GM18511 (cell line): ENCODE data around the gene MARK4.

Source experiments
- ATAC-seq: cut with Tn5 transposase; IDR thresholded peaks from one replicate; pipeline ENCODE4 v1.9.1; 2021; ENCODE audit warnings: mild to moderate bottlenecking, moderate library complexity; ENCODE audit not compliant: unreplicated experiment

Gene MARK4

GRCh38 chr19:45271098-45271734 is 20.1 kb downstream of the MARK4 start:
- no peak for ATAC-seq

GRCh38 chr19:45271735-45272108 is 20.7 kb downstream of the MARK4 start:
- ATAC-seq, result no peak

GRCh38 chr19:45273521-45273855 is 22.4 kb downstream of the MARK4 start:
- no peak for ATAC-seq

GRCh38 chr19:45275370-45275971 is 24.4 kb downstream of the MARK4 start:
- ATAC-seq, result no peak

- ATAC-seq, result no peak
These were observed 25.2 kb downstream of the MARK4 start for GRCh38 chr19:45276284-45276687.

- ATAC-seq, result no peak
These were observed 27.0 kb downstream of the MARK4 start for GRCh38 chr19:45278087-45278486.

GRCh38 chr19:45279587-45280192 is 28.6 kb downstream of the MARK4 start:
- no peak for ATAC-seq

- ATAC-seq, result no peak
These were observed 29.4 kb downstream of the MARK4 start for GRCh38 chr19:45280471-45280961.

GRCh38 chr19:45283443-45284033 is 32.5 kb downstream of the MARK4 start:
- ATAC-seq, result no peak

DNA sequence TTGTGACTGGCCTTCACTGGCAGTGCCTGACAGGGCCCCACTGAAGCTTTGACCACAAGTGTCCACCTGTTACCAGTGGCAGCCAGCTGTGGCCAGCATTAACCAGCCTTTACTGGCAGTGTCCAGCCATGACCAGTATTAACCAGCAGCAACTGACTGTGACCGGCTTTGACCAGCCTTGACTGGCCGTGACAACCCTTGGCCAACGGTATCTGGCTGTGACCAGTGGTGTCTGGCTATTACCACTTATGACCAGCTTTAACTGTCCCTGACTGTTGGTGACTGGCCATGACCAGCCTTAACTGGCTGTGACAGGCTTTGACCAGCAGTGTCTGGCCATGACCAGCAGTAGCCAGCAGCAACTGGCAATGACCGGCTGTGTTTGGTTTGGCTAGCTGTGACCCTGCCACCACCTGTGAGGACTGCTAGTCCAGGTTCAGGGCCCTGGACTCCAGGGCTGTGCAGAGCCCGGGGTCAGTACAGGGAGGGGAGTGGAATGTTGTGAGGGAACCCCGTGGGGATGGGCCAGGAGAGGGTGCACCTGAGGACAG is 39.4 kb downstream of the MARK4 start:
- no peak for ATAC-seq

GRCh38 chr19:45291834-45292233 is 40.8 kb downstream of the MARK4 start:
- no peak for ATAC-seq

DNA sequence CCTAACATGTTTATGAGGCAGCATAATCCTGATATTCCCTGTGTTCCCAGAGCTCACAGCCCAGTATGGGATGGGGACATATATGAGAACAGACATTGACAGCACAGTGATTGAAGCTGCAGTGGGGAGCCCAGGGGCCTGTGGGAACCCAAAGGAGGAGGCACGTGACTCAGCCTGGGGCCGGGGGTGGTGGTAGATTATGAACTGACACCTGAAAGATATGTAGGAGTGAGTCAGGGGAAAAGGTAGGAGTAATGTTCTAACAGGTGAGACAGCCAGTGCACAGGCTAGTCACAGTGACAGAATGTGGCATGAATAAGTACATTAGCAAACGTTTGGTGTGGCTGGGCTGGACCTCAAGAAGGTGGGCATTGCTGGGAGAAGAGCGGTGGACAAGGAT is 42.6 kb downstream of the MARK4 start:
- ATAC-seq, result no peak

DNA sequence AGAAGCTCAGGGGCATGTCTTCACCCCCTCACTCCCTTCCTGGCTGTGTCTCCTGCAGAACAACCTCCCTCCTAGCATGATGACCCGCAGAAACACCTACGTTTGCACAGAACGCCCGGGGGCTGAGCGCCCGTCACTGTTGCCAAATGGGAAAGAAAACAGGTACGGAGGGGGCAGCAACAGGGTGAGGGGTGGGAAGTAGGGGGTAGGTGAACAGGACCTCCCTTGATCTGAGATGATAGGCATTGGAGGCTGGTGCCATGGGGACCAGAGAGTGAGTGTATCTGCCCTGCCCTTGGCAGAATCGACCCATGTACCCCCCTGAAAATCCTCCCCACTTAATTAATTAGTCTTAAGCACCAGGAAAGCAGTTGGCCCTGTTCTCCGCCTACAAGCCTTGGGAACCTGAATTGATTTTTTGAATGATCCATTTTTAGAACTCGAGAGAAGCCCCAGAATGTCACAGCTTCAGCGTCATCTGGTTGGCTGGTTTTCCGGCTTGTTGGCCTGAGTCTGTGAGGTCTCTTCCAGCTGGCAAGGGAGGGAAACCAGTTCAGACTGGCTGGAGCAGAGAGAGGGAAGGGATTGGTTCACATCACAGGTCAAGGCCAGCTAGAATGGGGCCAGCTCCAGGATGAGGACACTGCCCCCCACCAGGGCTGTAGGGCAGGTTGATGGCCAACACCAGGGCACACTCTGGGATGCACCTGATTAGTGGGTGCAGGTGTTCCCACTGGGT is 43.4 kb downstream of the MARK4 start:
- no peak for ATAC-seq

GRCh38 chr19:45295873-45296272 is 44.8 kb downstream of the MARK4 start:
- ATAC-seq, result no peak

DNA sequence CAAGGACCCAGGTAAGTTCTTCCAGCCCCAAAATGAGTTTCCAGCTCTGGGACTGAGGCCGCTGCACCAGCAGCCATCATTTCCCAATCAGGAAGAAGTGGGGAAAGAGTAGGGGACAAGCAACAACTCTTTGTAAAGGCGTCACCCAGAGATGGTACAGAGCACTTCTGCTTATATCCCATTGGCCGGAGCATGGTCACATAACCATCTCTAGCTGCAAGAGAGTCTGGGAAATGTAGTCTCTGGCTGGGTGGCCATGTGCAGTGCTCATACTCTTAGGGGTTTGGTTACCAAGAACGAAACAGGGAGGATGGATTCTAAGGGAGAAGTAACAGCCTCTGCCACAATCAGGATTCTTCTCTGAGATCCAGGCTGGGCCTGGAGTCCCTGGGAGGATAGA is 45.3 kb downstream of the MARK4 start:
- no peak for ATAC-seq

GRCh38 chr19:45297674-45298073 is 46.6 kb downstream of the MARK4 start:
- no peak for ATAC-seq

- ATAC-seq, result no peak
These were observed 47.2 kb downstream of the MARK4 start for GRCh38 chr19:45298264-45298663.

GRCh38 chr19:45299719-45300118 is 48.6 kb downstream of the MARK4 start:
- no peak for ATAC-seq

GRCh38 chr19:45302416-45302815 is 51.3 kb downstream of the MARK4 start:
- no peak for ATAC-seq

DNA sequence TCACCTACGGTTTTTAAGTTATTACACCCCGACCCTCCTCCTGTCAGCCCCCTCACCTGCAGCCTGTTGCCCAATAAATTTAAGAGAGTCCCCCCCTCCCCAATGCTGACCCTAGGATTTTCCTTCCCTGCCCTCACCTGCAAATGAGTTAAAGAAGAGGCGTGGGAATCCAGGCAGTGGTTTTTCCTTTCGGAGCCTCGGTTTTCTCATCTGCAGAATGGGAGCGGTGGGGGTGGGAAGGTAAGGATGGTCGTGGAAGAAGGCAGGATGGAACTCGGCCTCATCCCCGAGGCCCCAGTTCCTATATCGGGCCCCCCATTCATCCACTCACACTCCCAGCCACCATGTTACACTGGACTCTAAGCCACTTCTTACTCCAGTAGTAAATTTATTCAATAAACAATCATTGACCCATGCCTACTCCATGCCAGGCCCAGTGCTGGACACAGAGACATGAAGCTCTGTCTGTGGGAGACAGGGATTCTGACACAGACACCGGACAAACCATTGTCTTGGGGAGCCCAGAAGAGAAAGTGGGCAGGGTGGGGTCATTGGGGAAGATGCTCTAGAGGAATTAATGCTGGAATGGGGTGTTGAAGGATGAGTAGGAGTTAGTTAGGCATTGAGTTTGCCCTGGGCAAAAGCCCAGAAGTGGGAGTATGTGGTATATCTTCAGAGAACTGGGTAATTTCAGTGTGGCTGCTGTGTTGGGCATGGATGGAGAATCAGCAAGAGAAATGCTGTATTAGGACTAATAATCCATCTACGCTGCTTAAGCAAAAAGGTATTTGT is 52.4 kb downstream of the MARK4 start:
- no peak for ATAC-seq
